ENCODE results near the gene NAP1L4. TPM values are rescaled to one million over a fixed set of nuclear protein-coding genes. Genes with fewer than 3 reads are reported as not detected.
A peak's percentile ranks its signal among the peaks of the same experiment; 100 is the strongest.

The NAP1L4 gene
- total and polyA plus RNA-seq, 2 of the 4 experiments (the other 2 are of a cell fraction): 71.5 to 80.7 TPM

DNA sequence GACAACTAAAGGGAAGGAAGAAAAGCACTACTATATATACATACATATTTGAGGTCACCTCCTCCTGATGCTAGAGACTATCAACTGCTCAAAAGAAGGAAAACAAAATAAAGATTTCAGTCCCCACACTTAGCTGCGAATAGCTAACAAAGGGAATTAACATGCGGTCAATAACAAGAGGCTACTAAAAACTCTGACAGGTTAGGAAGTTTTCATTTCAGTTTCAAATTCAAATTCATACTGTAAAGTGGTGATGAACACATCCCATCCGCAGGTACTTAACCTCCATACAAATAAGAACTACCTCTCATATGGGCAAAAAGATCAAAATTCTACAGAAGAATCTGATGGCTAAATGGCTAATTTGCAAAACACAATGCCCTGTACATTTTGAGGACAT, 2.6 kb downstream of the NAP1L4 start:
- peak overlapping the region; percentile 27; the same call in 1 of the 2 replicates for H3K9ac ChIP-seq (ENCODE audit: low read depth, low read length)

More for the DNA sequence above, 2.6 kb downstream of the NAP1L4 start:
- dilution Hi-C loops (cut with HindIII; ENCODE audit: low sequenced_read_pairs, unreplicated experiment) (no loop called here), in situ Hi-C loops (cut with MboI; ENCODE audit: low sequenced_read_pairs) (no loop called here), intact Hi-C loops (cut with micrococcal nuclease) (no loop called here)
- POLR2A ChIA-PET (ENCODE audit: unreplicated experiment): no interaction called here
- Histone ChIP-seq H3K36me3 (ENCODE audit: control insufficient read depth, insufficient read depth, low read length) (peaks cover 4% of the 10 kb centered on the region), H4K91ac (ENCODE audit: insufficient read depth, low read depth, low read length) (no peak overlapping the region), H3K9me1 (ENCODE audit: insufficient read depth, low read length) (0 out of 2 replicates have a peak, but pooled peaks cover 6% of the 10 kb centered on the region), H3K4me1 (ENCODE audit: control insufficient read depth, insufficient read depth, low read length) (peaks cover 10% of the 10 kb centered on the region), H3K79me1 (ENCODE audit: low read depth in 1 of 2, low read length in 2 of 2) (peaks cover 0 to 18% of the 10 kb centered on the region in 2 experiments; a peak in 2 of 4 replicates), H4K8ac (ENCODE audit: low read depth in 2 of 2, low read length in 2 of 2) (no peak overlapping the region), H2BK15ac (ENCODE audit: low read depth, low read length) (no peak overlapping the region), H4K5ac (ENCODE audit: low read depth, low read length) (no peak overlapping the region), H2BK5ac (ENCODE audit: low read depth, low read length, poor library complexity, severe bottlenecking) (peak overlapping the region; percentile 33), H3K18ac (ENCODE audit: low read depth, low read length) (no peak overlapping the region), H3K56ac (ENCODE audit: extremely low read depth, insufficient read depth, low read length) (no peak overlapping the region), H4K20me1 (ENCODE audit: insufficient read depth, low read length) (peaks cover 64% of the 10 kb centered on the region), H3K14ac (replicated peaks; ENCODE audit: low read depth, low read length) (no peak overlapping the region), H2BK120ac (ENCODE audit: low read depth, low read length) (no peak overlapping the region), H2BK20ac (ENCODE audit: low read depth, low read length) (no peak overlapping the region), H2AK9ac (replicated peaks; ENCODE audit: low read depth, low read length, poor library complexity) (no peak overlapping the region), H3K27ac (ENCODE audit: insufficient read depth, low read length) (no peak overlapping the region), H3K4ac (ENCODE audit: low read depth, low read length) (no peak overlapping the region), H3K27me3 (ENCODE audit: control insufficient read depth, insufficient read depth, low read length) (no peaks in the 10 kb centered on the region), H3K4me2 (ENCODE audit: low read depth, low read length) (peak overlapping the region; percentile 88; the same call in 1 of the 2 replicates), H2AFZ (replicated peaks; ENCODE audit: low read length, poor library complexity) (no peak overlapping the region), H2AK5ac (ENCODE audit: low read depth, low read length) (no peak overlapping the region), H3K9me3 (ENCODE audit: control insufficient read depth, insufficient read depth, low read length) (no peaks in the 10 kb centered on the region), H3K23ac (ENCODE audit: low read depth, low read length) (no peak overlapping the region; the same call in 1 of the 2 replicates), H3K4me3 (ENCODE audit: insufficient read depth, low read depth, low read length) (no peak overlapping the region)
- TF ChIP-seq, protein P1, sequence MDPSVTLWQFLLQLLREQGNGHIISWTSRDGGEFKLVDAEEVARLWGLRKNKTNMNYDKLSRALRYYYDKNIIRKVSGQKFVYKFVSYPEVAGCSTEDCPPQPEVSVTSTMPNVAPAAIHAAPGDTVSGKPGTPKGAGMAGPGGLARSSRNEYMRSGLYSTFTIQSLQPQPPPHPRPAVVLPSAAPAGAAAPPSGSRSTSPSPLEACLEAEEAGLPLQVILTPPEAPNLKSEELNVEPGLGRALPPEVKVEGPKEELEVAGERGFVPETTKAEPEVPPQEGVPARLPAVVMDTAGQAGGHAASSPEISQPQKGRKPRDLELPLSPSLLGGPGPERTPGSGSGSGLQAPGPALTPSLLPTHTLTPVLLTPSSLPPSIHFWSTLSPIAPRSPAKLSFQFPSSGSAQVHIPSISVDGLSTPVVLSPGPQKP (IDR thresholded peaks at IDR 0.05; ENCODE audit: borderline replicate concordance, low read depth, low read length): no peak
- TF ChIP-seq RFX5 (IDR thresholded peaks at IDR 0.05; ENCODE audit: low read depth, low read length) (no peak), CEBPB (IDR thresholded peaks at IDR 0.05; ENCODE audit: low read depth, low read length) (no peak), MAZ (IDR thresholded peaks at IDR 0.05; ENCODE audit: borderline replicate concordance, low read depth, low read length) (no peak), RAD21 (IDR thresholded peaks at IDR 0.05; ENCODE audit: low read length) (no peak)
- TF ChIP-seq, protein P2, sequence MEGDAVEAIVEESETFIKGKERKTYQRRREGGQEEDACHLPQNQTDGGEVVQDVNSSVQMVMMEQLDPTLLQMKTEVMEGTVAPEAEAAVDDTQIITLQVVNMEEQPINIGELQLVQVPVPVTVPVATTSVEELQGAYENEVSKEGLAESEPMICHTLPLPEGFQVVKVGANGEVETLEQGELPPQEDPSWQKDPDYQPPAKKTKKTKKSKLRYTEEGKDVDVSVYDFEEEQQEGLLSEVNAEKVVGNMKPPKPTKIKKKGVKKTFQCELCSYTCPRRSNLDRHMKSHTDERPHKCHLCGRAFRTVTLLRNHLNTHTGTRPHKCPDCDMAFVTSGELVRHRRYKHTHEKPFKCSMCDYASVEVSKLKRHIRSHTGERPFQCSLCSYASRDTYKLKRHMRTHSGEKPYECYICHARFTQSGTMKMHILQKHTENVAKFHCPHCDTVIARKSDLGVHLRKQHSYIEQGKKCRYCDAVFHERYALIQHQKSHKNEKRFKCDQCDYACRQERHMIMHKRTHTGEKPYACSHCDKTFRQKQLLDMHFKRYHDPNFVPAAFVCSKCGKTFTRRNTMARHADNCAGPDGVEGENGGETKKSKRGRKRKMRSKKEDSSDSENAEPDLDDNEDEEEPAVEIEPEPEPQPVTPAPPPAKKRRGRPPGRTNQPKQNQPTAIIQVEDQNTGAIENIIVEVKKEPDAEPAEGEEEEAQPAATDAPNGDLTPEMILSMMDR (conservative IDR thresholded peaks at IDR 0.05; ENCODE audit: low read depth, low read length): no peak
- CTCF ChIA-PET: interaction anchor here (1.1 kb wide), 1 partner anchor 14 kb away, joined by 3 read pairs; no protein-coding TSS in a partner anchor
- no peak for DNase-seq
- BruUV-seq (replicated peaks): no TSS peak
- WGBS, 2 experiments (ENCODE audit: extremely low coverage in 2 of 2, insufficient read length in 1 of 2): no CpG with 5 or more reads among the region's 3 CpGs
- ATAC-seq (ENCODE audit: low read depth): no peak

Measured in IMR-90 (cell line).